CD4-positive, alpha-beta T cell treated with Interleukin-12 subunit alpha and Interleukin-12 subunit beta, for 1 hour (primary cell): ENCODE measurements around the gene ZBTB21.

Experiments
- DNase-seq: peaks from one replicate; pipeline ENCODE4 v3.0.0-alpha.2; 2020

The ZBTB21 gene

DNA sequence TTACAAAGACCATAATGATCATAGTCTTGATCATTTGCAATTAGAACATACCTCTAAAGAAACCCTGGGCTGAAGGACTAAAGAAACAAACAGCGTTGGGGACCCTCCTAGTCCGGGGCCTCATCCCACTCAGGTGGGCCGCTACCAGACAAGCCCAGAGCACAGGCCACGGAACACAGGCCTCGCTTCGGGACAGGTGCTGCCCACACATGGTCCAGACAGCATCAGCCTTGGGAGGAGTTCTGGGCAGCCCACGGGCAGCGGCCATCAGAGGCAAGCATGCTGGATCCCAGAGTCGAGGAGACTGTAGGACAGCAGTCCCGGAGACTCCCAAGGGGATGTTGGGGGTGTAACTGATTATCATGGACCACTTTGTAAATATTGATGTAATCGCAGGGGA is 61.3 kb downstream of the ZBTB21 start:
- DNase-seq: no peak

DNA sequence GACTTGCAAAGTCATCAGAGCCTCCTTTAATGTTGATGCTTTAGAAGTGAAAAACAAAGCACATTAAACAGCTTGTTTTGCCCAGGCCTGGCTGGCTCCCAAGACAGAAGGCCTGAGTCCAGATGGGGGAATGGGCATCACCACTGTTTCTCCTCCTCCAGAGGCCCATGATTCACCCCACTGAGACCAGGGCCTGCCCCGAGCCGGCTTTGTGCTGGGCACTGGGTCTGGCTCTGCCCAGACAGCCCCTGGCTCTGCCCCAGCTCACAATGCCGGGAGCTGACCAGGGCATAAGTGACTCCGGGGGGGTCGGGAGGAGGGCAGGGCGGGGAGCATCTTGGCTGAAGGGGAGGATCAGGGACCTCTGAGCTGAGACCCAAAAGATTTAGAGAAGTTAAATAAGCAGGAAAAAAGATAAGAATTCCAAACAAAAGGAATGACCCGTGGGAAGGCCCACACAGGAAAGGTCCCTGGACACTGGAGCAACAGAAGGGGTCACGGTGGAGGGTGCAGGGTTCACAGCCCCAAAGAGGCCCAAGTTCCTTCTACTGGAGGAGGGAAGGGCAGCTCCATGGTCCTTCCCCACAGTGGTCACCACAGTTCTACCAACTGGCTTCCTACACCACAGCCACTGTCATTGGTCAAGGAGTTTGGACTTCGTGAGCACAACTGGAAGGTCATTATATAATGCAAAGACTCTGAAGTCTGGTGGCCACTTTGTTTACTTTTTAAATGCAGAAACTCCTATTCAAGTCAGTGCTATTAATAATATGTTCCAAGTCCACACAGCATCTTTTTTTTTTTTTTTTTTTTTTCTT is 61.9 kb downstream of the ZBTB21 start:
- DNase-seq: no peak

DNA sequence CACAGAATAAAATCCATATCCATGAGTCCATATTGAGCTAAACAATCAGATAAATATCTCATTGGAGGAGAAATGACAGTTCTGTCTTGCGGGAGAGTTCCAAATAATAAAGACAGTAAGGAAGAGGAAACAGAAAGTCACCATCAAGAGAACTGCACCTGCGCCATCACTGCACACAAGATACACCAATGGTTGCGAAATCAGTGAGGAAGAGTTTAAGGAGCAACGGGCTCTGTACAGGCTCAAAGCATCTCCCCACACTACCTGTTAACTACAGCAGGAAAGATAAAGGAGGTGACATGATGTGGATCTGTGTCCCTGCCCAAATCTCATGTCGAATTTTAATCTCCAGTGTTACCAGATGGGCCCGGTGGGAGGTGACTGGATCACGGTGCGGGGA is 64.2 kb downstream of the ZBTB21 start:
- no peak for DNase-seq

DNA sequence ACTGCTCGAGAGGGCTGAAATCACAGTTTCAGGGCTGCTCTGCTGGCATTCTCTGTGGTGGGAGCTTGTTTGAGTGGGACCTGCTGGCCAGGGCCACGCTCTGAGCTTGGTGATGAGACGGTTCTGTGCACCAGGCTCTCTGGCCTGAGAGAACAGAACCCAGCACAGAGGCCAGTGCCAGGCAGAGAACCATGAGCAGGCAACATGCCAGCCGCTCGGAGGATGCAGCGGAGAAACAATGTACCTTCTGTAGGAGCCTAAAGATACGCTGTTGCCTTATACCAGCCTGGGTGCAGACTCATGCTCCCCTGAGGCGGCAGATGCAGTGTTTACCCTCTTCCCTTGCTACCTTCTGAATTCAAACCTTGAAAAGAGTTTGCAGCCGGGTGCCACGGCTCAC is 66.3 kb downstream of the ZBTB21 start:
- no peak for DNase-seq

DNA sequence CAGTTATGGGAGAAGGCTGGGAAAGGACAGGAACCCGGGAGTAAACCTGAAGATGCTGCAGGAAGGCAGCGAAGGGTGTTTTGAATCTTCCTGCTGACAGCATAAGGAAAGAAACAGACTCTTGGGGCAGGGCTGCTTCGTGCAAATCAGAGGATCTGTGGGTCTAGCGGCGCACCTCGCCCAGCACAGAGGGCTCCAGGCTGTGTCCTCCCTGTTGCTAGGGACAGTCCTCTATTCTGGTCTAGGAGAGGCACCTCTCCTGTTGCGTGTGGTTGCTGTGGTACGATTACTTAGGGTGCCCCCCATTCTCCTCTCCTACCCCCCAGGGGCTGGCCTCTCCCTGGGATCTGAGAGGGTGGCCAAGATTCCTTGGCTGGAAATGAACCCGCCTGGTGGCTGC is 67.7 kb downstream of the ZBTB21 start:
- DNase-seq: no peak

DNA sequence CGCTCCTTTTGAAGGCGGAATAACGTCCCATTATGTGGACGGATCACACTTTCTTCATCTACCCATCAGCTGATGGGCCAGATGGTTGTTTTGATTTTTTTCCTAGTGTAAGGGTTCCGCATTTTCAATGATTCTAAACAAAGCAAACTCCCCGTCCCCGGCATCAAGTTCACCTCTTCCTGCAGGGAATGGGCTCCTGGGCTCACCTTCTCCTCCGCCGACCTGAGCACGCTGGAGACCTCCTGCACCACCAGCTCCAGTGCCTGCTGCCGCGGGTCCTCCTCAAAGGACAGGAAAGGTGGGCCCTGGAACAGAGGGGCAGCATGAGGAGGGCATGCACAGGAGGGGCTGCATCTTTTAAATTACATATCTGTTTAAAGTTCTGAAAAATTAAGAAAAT is 68.2 kb downstream of the ZBTB21 start:
- DNase-seq: no peak

DNA sequence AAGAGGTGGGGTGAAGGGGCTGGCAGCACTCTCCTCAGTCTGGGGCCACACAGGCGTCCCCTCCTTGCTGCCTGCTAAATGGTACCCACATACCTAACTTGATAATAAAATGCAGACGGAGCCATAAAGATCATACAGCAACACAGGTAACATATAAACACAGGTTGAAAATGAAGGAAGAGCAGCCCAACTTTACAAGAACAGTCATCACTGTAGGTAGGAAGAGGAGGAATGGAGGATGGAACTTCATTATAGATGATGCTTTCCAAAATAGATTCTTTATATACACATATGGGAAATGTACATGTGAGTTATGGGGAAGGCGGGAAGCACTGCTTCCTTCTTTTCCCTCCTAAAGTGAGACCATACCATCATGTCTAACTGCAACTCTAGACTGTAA is 69.7 kb downstream of the ZBTB21 start:
- DNase-seq: no peak

DNA sequence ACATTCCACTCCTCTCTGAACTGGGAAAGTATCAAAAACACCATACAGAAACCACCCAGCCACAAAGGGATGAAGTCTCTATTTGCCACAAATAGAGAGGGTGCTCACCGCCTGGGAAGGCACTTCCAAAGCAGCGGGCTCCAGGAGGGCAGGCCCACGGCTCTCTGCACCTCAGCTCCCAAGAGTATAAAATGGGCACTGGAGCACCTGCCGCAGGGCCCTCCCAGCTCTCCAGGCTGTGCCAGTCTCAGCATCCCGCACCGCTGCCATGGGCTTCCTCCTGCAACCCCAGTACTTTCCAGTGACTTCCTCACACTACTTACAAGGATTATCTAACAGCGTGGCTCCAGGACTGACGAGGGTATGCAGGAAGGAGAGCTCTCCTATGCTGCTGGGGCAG is 70.8 kb downstream of the ZBTB21 start:
- no peak for DNase-seq
